Sciatic nerve (tissue), 2 donors: ENCODE measurements around the gene BRSK2. TPM values are rescaled to one million over a fixed set of nuclear protein-coding genes. Genes with fewer than 3 reads are reported as not detected.
"Not testable (repeated sequence)": the region's sequence is repeated elsewhere in the genome, so short reads cannot be mapped to it uniquely, and the experiment has no call there.

Source experiments
- ATAC-seq: fragments of 200-7000 bp; cut with Tn5 transposase; one replicate; pipeline ENCODE4 v1.9.1; 2020; ENCODE audit warnings: mild to moderate bottlenecking, moderate library complexity
- DNase-seq: peaks from one replicate; pipeline ENCODE4 v3.0.0-alpha.2; 2020; ENCODE audit warnings: low spot score
- intact Hi-C: fragments of 100-400 bp; cut with DNase I; formaldehyde crosslinking; loops from one replicate; pipeline ENCODE4 v1.14.2; 2022
- total RNA-seq: library from RNA; stranded (reverse); fragmentation: NEBNext Ultra II Directional; extraction: Animal tissue kit (Norgen Biotek cat#: 25700); gene quantifications from one replicate; pipeline ENCODE4 v1.2.1, GENCODE V29; 2021
- donor health status: DM: no; HTN: no; CAD: no.
- donor health status: DM: no; HTN: no; CAD: no.

BRSK2 gene
- total RNA-seq, 1 donor from 2014 or later: 7.4 TPM

- DNase-seq (no peak), ATAC-seq (no peak)
- intact Hi-C loops: no loop called here
These were observed 14.9 kb downstream of the BRSK2 start for GRCh38 chr11:1404461-1405185.

GRCh38 chr11:1405186-1406020 lies 15.7 kb downstream of the BRSK2 start:
- ATAC-seq: no peak
- intact Hi-C loops: no loop called here

GRCh38 chr11:1406571-1407485 lies 17.1 kb downstream of the BRSK2 start:
- DNase-seq (no peak), ATAC-seq (no peak)
- intact Hi-C loops: no loop called here

More at GRCh38 chr11:1405186-1406020, 15.7 kb downstream of the BRSK2 start:
- DNase-seq: no peak

GRCh38 chr11:1407668-1408067 lies 17.9 kb downstream of the BRSK2 start:
- intact Hi-C loops: no loop called here
- ATAC-seq: no peak
- DNase-seq: no peak

DNA sequence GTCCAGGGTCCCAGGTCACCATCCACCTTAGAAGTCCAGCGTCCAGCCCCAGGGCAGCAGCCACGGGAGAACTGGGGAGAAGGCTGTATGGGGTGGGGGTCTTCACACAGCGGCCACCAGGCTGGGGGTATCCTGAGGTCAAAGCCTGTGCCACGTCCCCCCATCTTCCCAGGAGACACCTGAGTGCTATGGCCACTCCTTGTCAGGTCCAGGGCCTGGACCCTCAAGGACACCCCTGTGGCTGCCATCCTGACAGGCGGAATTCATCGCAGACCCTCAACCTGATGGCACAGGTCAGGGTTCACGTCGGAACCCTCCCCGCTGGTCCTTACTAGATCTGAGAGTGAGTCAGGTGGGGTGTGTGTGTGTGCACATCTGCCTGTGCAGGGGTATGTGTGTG lies 18.6 kb downstream of the BRSK2 start:
- intact Hi-C loops: no loop called here
- DNase-seq: no peak
- ATAC-seq: no peak

DNA sequence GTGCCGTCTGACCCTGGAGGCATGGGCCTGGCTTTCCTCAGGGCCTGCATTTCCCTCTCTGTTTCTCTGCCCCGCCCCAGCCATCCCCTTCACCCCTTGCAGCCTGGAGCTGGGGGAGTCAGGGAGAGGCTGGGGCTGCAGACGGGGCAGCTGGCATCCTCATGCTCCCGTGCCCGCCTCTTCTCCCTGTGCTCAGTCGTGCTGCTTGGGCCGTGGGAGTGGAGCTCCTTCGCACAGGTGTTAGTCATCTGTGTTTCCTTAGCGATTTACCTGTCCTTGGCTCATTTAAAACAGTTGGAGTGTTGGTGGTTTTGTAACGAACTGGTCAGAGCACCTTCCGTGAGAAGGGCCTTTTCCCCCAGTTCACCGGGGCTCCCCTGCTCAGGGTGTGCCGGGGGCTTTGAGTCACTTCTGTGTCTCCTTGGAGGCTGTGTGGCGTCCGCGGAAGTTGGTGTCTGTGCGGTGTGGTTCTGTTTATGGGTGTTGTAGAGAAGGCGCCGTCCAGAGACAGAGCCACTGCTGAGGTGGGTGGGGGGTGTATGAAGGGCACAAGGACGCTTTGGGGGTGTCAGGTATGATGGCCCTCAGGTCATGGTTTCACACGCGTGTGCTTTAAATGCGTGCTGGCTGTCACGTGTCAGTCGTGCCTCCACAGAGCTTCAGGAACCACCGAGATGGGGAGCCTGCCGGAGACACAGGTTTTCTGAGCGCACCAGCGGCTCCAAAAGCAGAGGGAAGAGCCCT lies 19.5 kb downstream of the BRSK2 start:
- intact Hi-C loops: no loop called here
- DNase-seq: no peak
- no peak for ATAC-seq

- intact Hi-C loops, DNase-seq, ATAC-seq: not testable (repeated sequence)
These were observed 20.1 kb downstream of the BRSK2 start for GRCh38 chr11:1409852-1410125.

DNA sequence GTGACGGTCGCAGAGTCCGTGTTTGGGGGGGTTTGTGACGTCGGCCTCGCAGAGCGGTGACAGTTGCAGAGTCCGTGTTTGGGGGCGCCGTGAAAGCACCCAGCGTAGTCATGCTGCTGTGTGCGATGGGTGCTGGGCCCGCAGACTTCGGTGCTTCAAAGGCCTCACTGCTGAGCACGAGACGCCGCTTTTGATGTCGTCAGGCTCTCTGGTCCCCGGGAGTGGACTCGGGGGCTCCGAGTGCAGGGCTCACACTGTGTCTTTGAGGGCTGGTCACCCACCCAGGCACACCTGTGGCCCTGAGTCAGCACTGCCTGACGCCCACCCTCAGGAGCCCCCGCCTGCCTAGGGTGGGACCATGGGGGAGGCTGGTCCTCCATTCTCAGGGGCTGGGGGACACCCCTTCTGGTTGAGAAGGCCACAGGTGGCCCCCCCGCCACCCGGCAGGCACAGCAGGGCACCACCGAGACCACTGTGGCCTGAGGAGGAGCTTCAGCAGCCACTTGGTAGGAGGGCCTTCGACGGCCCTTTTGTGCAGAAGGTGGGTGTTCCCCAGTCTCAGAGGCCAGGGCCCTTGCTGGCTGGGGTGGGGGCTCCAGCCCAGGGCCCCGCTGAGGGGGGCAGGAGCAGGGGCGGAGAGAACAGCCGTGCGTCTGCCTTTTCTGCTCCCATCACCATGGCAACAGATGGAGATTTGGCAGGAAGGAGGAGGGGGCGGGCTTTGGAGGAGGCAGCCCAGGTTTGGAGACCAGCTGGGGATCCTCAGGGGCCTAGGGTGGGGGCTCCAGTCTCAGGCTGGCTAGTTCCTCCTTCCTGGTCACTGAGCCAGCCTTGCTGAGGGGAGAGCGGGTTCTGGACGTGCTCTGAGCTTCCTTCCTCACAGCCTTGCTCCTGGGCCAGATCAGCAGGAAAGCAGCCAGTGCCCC lies 20.9 kb downstream of the BRSK2 start:
- DNase-seq: no peak
- no peak for ATAC-seq
- intact Hi-C loops: no loop called here

GRCh38 chr11:1411301-1411700 lies 21.6 kb downstream of the BRSK2 start:
- intact Hi-C loops: no loop called here
- DNase-seq: no peak
- no peak for ATAC-seq

GRCh38 chr11:1411739-1412138 lies 22.0 kb downstream of the BRSK2 start:
- intact Hi-C loops, DNase-seq, ATAC-seq: not testable (repeated sequence)

GRCh38 chr11:1412377-1413095 lies 22.8 kb downstream of the BRSK2 start:
- DNase-seq (no peak), ATAC-seq (no peak)
- intact Hi-C loops: no loop called here

DNA sequence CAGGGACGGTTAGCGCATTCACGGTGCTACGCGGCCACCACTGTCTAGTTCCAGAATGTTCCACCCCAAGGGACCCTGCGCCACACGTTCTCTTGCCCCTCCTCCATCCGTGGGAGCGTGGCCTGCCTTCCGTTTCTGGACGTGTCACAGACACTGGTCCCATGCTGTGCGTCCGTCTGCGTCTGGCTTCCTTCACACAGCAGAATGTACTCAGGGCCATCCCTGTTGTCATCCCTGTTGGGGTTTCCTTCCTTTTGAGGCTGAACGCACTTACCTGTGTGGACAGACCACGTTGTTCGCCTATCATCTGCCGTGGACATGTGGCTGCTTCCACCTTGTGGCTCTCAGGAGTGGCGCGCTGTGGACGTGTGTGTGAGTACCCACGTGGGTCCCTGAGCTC lies 24.9 kb downstream of the BRSK2 start:
- ATAC-seq: no peak
- DNase-seq: no peak
- intact Hi-C loops: no loop called here

GRCh38 chr11:1415631-1416030 lies 25.9 kb downstream of the BRSK2 start:
- intact Hi-C loops: no loop called here
- ATAC-seq: no peak
- DNase-seq: no peak

- ATAC-seq, intact Hi-C loops, DNase-seq: not testable (repeated sequence)
These were observed 28.6 kb downstream of the BRSK2 start for GRCh38 chr11:1418192-1418795.

DNA sequence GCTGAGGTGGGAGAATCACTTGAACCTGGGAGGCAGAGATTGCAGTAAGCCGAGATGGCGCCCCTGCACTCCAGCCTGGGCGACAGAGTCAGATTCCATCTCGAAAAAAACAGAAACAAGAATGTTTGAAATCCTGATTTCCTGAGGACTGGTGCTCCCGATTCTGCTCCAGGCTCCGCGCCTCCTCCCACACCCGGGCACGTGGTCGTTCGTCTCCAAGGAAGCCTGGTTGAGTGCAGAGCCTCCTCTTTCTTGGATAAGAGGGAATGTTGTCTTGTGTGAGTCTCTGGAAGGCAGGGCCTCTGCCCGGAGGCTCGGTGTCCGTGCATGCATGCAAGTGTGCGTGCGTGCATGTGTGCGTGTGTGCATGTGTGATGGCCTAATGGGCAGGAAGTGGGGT lies 30.1 kb downstream of the BRSK2 start:
- intact Hi-C loops: no loop called here
- DNase-seq: no peak

GRCh38 chr11:1421291-1421690 lies 31.6 kb downstream of the BRSK2 start:
- DNase-seq (no peak), ATAC-seq (no peak)
- intact Hi-C loops: no loop called here

More for the DNA sequence above, 30.1 kb downstream of the BRSK2 start:
- ATAC-seq: no peak

- DNase-seq (no peak), ATAC-seq (no peak)
- intact Hi-C loops: no loop called here
These were observed 32.7 kb downstream of the BRSK2 start for GRCh38 chr11:1422481-1422880.
